Measurements from ENCODE around the gene C11orf21.

Gene C11orf21

DNA sequence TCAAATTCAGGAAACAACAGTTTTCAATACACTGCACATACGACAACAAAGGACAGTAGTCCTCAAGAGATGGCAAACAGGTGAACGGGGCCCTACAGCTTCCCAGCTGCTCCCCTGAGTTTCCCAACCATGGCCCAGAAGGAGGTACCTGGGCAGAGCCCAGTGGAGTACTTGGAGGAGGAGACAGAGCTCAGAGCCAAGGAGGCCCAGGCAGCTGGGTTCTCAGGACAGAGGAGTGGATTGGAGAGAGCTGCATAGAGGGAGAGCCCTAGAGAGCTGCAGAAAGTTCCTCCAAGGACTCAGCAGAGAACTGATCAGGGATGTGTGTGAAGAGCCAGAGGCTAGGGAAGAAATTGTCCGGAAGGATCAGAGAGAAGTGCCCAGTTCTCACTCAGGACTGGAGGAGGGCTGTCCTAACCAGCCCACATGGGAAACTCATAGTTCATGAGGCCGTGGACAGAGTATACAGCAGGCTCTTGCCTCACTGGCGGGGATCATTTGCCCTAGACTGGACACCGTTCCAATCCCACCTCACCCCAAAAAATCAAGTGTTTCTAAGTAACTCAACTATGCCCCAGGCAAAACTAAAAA lies 23.7 kb downstream of the C11orf21 start:
- Histone ChIP-seq H3K9me3 (ENCODE audit: control insufficient read depth, low read length) (no peaks in the 10 kb centered on the region), H3K4me3 (ENCODE audit: low read length) (no peak overlapping the region), H3K36me3 (ENCODE audit: control insufficient read depth, insufficient read depth, low read length) (no peaks in the 10 kb centered on the region), H3K9ac (ENCODE audit: low read length) (no peak overlapping the region), H3K27me3 (ENCODE audit: control insufficient read depth, insufficient read depth, low read length) (peaks cover 11% of the 10 kb centered on the region), H3K4me1 (ENCODE audit: control insufficient read depth, insufficient read depth, low read length) (no peaks in the 10 kb centered on the region)

DNA sequence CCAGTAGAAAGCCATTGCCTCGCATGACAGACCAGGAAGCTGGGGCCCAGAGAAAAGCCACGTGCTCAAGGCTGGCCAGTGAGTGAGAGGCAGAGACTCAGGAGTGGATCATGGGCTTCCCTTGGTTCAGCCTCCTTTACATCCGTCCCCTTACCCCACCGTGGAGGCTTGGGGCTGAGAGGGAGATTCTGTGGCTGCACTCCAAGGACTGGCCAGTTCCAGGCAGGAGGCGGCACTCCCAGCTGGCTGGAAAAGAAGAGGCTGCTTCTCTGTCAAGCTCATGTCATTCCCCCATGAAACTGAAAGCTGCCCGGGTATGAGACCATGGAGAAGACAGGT lies 24.7 kb downstream of the C11orf21 start:
- Histone ChIP-seq H3K4me3 (ENCODE audit: low read length) (no peak overlapping the region), H3K36me3 (ENCODE audit: control insufficient read depth, insufficient read depth, low read length) (no peaks in the 10 kb centered on the region), H3K9ac (ENCODE audit: low read length) (no peak overlapping the region), H3K9me3 (ENCODE audit: control insufficient read depth, low read length) (no peaks in the 10 kb centered on the region), H3K4me1 (ENCODE audit: control insufficient read depth, insufficient read depth, low read length) (no peaks in the 10 kb centered on the region), H3K27me3 (ENCODE audit: control insufficient read depth, insufficient read depth, low read length) (peaks cover 19% of the 10 kb centered on the region)

GRCh38 chr11:2276280-2277007 lies 25.3 kb downstream of the C11orf21 start:
- no peak overlapping the region for H3K9ac ChIP-seq (ENCODE audit: low read length)
- peaks cover 25% of the 10 kb centered on the region for H3K27me3 ChIP-seq (ENCODE audit: control insufficient read depth, insufficient read depth, low read length)
- no peaks in the 10 kb centered on the region for H3K9me3 ChIP-seq (ENCODE audit: control insufficient read depth, low read length)
- no peaks in the 10 kb centered on the region for H3K4me1 ChIP-seq (ENCODE audit: control insufficient read depth, insufficient read depth, low read length)
- H3K4me3 ChIP-seq (ENCODE audit: low read length), result no peak overlapping the region
- no peaks in the 10 kb centered on the region for H3K36me3 ChIP-seq (ENCODE audit: control insufficient read depth, insufficient read depth, low read length)

GRCh38 chr11:2275334-2276279 lies 26.1 kb downstream of the C11orf21 start:
- Histone ChIP-seq H3K9ac (ENCODE audit: low read length) (no peak overlapping the region), H3K9me3 (ENCODE audit: control insufficient read depth, low read length) (no peaks in the 10 kb centered on the region), H3K27me3 (ENCODE audit: control insufficient read depth, insufficient read depth, low read length) (peaks cover 33% of the 10 kb centered on the region), H3K36me3 (ENCODE audit: control insufficient read depth, insufficient read depth, low read length) (no peaks in the 10 kb centered on the region), H3K4me3 (ENCODE audit: low read length) (no peak overlapping the region), H3K4me1 (ENCODE audit: control insufficient read depth, insufficient read depth, low read length) (no peaks in the 10 kb centered on the region)

DNA sequence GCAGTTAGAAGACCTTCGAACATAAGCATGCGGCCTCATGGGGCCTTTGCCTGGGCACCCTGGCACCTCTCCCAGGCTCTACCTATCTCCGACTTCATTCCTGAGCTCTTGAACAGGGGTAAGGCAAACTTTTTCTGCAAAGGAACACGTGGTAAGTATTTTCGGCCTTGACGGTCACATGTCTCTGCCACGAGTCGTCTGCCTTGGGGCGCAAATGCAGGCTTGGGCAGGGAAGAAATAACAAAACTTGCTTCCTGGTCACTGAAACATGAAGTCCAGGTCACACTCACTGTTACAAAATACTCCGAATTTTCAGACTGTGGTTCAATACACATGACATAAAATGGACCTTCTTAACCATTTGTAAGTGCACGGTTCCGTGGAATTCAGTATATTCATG lies 27.9 kb downstream of the C11orf21 start:
- Histone ChIP-seq H3K9me3 (ENCODE audit: control insufficient read depth, low read length) (no peaks in the 10 kb centered on the region), H3K9ac (ENCODE audit: low read length) (no peak overlapping the region), H3K4me3 (ENCODE audit: low read length) (no peak overlapping the region), H3K4me1 (ENCODE audit: control insufficient read depth, insufficient read depth, low read length) (peaks cover 6% of the 10 kb centered on the region), H3K36me3 (ENCODE audit: control insufficient read depth, insufficient read depth, low read length) (no peaks in the 10 kb centered on the region), H3K27me3 (ENCODE audit: control insufficient read depth, insufficient read depth, low read length) (peaks cover 46% of the 10 kb centered on the region)

GRCh38 chr11:2273311-2273710 lies 28.4 kb downstream of the C11orf21 start:
- Histone ChIP-seq H3K4me3 (ENCODE audit: low read length) (no peak overlapping the region), H3K4me1 (ENCODE audit: control insufficient read depth, insufficient read depth, low read length) (peaks cover 11% of the 10 kb centered on the region), H3K36me3 (ENCODE audit: control insufficient read depth, insufficient read depth, low read length) (no peaks in the 10 kb centered on the region), H3K27me3 (ENCODE audit: control insufficient read depth, insufficient read depth, low read length) (peaks cover 51% of the 10 kb centered on the region), H3K9ac (ENCODE audit: low read length) (no peak overlapping the region), H3K9me3 (ENCODE audit: control insufficient read depth, low read length) (no peaks in the 10 kb centered on the region)

GRCh38 chr11:2272946-2273280 lies 28.8 kb downstream of the C11orf21 start:
- H3K36me3 ChIP-seq (ENCODE audit: control insufficient read depth, insufficient read depth, low read length), result no peaks in the 10 kb centered on the region
- no peak overlapping the region for H3K4me3 ChIP-seq (ENCODE audit: low read length)
- no peaks in the 10 kb centered on the region for H3K9me3 ChIP-seq (ENCODE audit: control insufficient read depth, low read length)
- no peak overlapping the region for H3K9ac ChIP-seq (ENCODE audit: low read length)
- peaks cover 15% of the 10 kb centered on the region for H3K4me1 ChIP-seq (ENCODE audit: control insufficient read depth, insufficient read depth, low read length)
- H3K27me3 ChIP-seq (ENCODE audit: control insufficient read depth, insufficient read depth, low read length), result peaks cover 55% of the 10 kb centered on the region

DNA sequence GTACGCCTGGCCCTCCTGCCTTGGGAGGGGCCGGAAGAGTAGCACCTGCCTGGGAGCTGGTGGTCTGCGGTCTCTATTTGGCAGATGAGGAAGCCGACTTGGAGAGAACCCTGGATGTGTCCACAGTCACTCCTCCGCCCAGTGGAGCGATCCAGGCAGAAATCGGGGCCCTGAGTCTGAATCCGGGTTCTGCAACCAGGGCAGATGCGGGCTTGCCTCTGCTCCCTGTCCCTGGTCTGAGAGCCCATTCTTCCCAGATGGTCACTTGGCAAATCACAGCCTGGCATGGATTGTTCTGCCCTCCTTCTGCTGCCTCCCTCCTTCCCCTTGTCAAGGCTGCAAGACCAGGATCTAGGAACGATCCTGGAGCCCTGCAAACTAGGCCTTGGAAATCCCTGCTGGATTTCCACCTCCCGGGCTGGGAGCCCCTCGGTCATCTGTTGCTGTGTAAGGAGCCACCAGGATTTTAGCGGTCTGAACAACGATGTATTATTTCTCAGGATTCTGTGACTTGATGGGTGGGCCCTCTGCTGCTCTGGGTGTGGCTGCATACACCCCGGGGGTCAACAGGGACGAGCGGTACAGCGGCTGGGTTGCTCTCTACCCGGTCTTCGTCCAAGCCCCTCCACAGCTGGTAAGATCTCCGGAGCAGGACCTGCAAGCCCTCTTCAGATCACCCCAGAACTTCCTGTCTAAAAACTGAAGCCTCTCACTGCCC lies 29.3 kb downstream of the C11orf21 start:
- Histone ChIP-seq H3K27me3 (ENCODE audit: control insufficient read depth, insufficient read depth, low read length) (peaks cover 60% of the 10 kb centered on the region), H3K9ac (ENCODE audit: low read length) (no peak overlapping the region), H3K4me3 (ENCODE audit: low read length) (no peak overlapping the region), H3K36me3 (ENCODE audit: control insufficient read depth, insufficient read depth, low read length) (no peaks in the 10 kb centered on the region), H3K4me1 (ENCODE audit: control insufficient read depth, insufficient read depth, low read length) (peaks cover 20% of the 10 kb centered on the region), H3K9me3 (ENCODE audit: control insufficient read depth, low read length) (no peaks in the 10 kb centered on the region)

- Histone ChIP-seq H3K36me3 (ENCODE audit: control insufficient read depth, insufficient read depth, low read length) (no peaks in the 10 kb centered on the region), H3K9me3 (ENCODE audit: control insufficient read depth, low read length) (no peaks in the 10 kb centered on the region), H3K27me3 (ENCODE audit: control insufficient read depth, insufficient read depth, low read length) (peaks cover 58% of the 10 kb centered on the region), H3K9ac (ENCODE audit: low read length) (no peak overlapping the region), H3K4me1 (ENCODE audit: control insufficient read depth, insufficient read depth, low read length) (peaks cover 21% of the 10 kb centered on the region), H3K4me3 (ENCODE audit: low read length) (no peak overlapping the region)
Measured at GRCh38 chr11:2271327-2272227, 30.1 kb downstream of the C11orf21 start.

DNA sequence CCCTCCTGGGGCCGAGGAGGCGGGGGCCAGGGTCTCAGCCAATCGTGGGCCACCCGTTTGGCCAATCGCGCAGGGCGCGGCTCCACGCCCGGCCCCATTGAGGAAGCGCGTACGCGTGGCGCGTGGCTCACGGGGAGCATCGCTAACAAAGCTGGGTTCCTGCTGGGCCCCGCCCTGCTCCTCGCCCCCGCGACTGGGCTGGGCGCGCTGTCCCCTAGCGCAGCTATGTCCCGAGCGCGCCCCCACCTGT lies 30.7 kb downstream of the C11orf21 start:
- peaks cover 57% of the 10 kb centered on the region for H3K27me3 ChIP-seq (ENCODE audit: control insufficient read depth, insufficient read depth, low read length)
- no peaks in the 10 kb centered on the region for H3K36me3 ChIP-seq (ENCODE audit: control insufficient read depth, insufficient read depth, low read length)
- peaks cover 23% of the 10 kb centered on the region for H3K4me1 ChIP-seq (ENCODE audit: control insufficient read depth, insufficient read depth, low read length)
- no peak overlapping the region for H3K4me3 ChIP-seq (ENCODE audit: low read length)
- H3K9me3 ChIP-seq (ENCODE audit: control insufficient read depth, low read length), result no peaks in the 10 kb centered on the region
- no peak overlapping the region for H3K9ac ChIP-seq (ENCODE audit: low read length)

DNA sequence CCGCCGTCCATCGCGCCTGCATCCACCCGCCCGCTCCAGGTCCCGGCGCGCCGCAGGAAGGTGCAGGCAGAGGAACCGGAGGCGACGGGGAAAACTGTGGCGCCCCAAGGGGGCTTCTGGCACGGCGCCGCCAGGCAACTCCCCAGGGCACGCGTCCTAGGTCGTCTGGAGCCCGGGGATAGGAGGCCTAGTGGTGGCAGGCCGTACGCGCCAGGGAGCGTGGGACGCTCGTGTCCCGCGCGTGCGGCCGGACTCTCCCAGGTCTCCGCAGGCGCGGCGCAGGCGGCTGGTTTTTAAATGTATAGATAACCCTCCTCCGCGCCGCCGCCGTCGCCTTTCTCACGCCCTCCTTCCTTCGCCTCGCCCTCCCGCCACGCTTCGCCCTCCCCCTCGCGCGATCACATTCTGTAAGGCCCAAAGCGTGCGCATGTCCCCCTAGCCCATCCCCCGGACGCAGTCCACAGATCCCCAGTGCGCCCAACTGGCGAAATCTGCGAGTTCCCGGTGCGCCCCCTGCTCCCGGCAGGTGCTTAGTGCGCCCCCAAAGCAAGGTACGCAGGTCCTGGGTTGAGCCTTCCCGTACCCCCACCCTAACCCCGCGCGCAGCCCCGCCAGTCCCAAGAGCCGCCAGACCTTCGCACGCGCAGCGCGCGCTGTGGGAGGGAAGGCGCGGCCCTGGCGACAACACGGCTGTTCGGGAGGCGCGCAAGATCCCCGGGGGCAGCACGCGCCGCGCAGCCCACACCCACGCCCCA lies 31.2 kb downstream of the C11orf21 start, which contains the start of gene ASCL2:
ASCL2 (minus strand) TSS at position 267 of the 755 bp plus-strand sequence; CDS start at position 11, 256 bp downstream.
- H3K9me3 ChIP-seq (ENCODE audit: control insufficient read depth, low read length), result no peaks in the 10 kb centered on the region
- peak within 1 kb of the TSS; percentile 57 for H3K9ac ChIP-seq (ENCODE audit: low read length)
- peaks cover 57% of the 10 kb centered on the region for H3K27me3 ChIP-seq (ENCODE audit: control insufficient read depth, insufficient read depth, low read length)
- H3K4me1 ChIP-seq (ENCODE audit: control insufficient read depth, insufficient read depth, low read length), result peaks cover 27% of the 10 kb centered on the region
- peak within 1 kb of the TSS; percentile 36 for H3K4me3 ChIP-seq (ENCODE audit: low read length)
- no peaks in the 10 kb centered on the region for H3K36me3 ChIP-seq (ENCODE audit: control insufficient read depth, insufficient read depth, low read length)
